ENCODE data around the gene PCDHA6.

GRCh38 chr5:140870221-140871201 is 42.8 kb downstream of the PCDHA6 start:
- no peak for TF ChIP-seq CTCF (IDR thresholded peaks at IDR 0.05 in 2 of 3, conservative IDR thresholded peaks at IDR 0.05 in 1 of 3; ENCODE audit: control insufficient read depth in 2 of 3, extremely low read depth in 1 of 3, insufficient read depth in 1 of 3, low read depth in 3 of 3, low read length in 3 of 3)
- TF ChIP-seq USF2 (IDR thresholded peaks at IDR 0.05; ENCODE audit: borderline replicate concordance, low read depth, low read length): no peak
- TF ChIP-seq BACH1 (IDR thresholded peaks at IDR 0.05; ENCODE audit: borderline replicate concordance): no peak
- no peak for TF ChIP-seq BRCA1 (IDR thresholded peaks at IDR 0.05; ENCODE audit: low read depth, low read length)
- TF ChIP-seq POLR2A (IDR thresholded peaks at IDR 0.05; ENCODE audit: low read depth, low read length): no peak
- no peak for TF ChIP-seq USF1 (IDR thresholded peaks at IDR 0.05; ENCODE audit: borderline replicate concordance, extremely low read length, insufficient read depth, low read depth, low read length)

Measured in GM12878 (cell line).